ENCODE data around the gene PDC. TPM values are rescaled to one million over a fixed set of nuclear protein-coding genes. Genes with fewer than 3 reads are reported as not detected.
A peak's percentile ranks its signal among the peaks of the same experiment; 100 is the strongest.

PDC gene
- total RNA-seq, 1 donor: 0.27 TPM

DNA sequence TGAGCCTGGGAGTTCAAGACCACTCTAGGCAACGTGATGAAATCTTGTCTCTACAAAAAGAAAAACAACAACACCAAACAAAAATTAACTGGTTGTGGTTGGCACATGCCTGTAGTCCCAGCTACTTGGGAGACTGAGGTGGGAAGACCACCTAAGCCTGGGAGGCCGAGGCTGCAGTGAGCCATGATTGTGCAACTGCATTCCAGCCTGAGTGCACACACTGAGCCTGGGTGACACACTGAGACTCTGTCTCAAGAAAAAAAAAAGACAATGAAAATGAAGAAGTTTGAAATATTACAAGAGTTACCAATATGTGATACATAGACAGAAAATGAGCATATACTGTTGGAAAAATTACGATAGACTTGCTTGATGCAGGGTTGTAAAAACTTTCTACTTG, 31.9 kb downstream of the PDC start:
- no peak overlapping the region for H3K4me3 ChIP-seq (ENCODE audit: low read depth, low read length)
- no peak for DNase-seq (ENCODE audit: low read depth)
- TF ChIP-seq, protein P1, sequence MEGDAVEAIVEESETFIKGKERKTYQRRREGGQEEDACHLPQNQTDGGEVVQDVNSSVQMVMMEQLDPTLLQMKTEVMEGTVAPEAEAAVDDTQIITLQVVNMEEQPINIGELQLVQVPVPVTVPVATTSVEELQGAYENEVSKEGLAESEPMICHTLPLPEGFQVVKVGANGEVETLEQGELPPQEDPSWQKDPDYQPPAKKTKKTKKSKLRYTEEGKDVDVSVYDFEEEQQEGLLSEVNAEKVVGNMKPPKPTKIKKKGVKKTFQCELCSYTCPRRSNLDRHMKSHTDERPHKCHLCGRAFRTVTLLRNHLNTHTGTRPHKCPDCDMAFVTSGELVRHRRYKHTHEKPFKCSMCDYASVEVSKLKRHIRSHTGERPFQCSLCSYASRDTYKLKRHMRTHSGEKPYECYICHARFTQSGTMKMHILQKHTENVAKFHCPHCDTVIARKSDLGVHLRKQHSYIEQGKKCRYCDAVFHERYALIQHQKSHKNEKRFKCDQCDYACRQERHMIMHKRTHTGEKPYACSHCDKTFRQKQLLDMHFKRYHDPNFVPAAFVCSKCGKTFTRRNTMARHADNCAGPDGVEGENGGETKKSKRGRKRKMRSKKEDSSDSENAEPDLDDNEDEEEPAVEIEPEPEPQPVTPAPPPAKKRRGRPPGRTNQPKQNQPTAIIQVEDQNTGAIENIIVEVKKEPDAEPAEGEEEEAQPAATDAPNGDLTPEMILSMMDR (IDR thresholded peaks at IDR 0.05; ENCODE audit: insufficient read depth, low read length): no peak

- DNase-seq (ENCODE audit: low read depth): no peak
- TF ChIP-seq, protein P1 (IDR thresholded peaks at IDR 0.05; ENCODE audit: insufficient read depth, low read length): no peak
- no peak overlapping the region for H3K4me3 ChIP-seq (ENCODE audit: low read depth, low read length)
Observed at GRCh38 chr1:186426118-186426517, 34.8 kb downstream of the PDC start.

DNA sequence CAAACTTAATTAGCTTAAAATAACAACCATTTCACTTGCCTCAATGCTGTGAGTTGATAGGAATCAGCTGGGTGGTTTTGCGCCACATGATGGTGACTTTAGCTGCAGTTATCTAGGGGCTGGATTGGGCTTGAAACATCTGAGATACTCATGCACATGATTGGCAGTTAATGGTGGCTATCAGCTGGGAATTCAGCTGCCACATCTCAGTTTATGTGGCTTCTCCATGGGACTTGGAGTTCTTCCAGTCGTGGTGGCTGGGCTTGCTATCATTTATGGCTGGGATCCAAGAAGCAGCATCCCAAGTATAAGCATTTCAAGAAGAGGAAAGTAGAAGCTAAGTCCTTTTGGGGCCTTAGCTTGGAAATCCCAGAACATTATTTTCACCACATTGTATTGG, 36.4 kb downstream of the PDC start:
- DNase-seq (ENCODE audit: low read depth): no peak
- no peak overlapping the region for H3K4me3 ChIP-seq (ENCODE audit: low read depth, low read length)
- TF ChIP-seq, protein P1 (IDR thresholded peaks at IDR 0.05; ENCODE audit: insufficient read depth, low read length): no peak

- H3K4me3 ChIP-seq (ENCODE audit: low read depth, low read length): no peak overlapping the region
- TF ChIP-seq, protein P1 (IDR thresholded peaks at IDR 0.05; ENCODE audit: insufficient read depth, low read length): no peak
- no peak for DNase-seq (ENCODE audit: low read depth)
Observed at GRCh38 chr1:186421446-186421845, 39.5 kb downstream of the PDC start.

- no peak overlapping the region for H3K4me3 ChIP-seq (ENCODE audit: low read depth, low read length)
- TF ChIP-seq, protein P1 (IDR thresholded peaks at IDR 0.05; ENCODE audit: insufficient read depth, low read length): no peak
- peak; percentile 49 for DNase-seq (ENCODE audit: low read depth)
Observed at GRCh38 chr1:186420923-186421322, 40.0 kb downstream of the PDC start.

- no peak overlapping the region for H3K4me3 ChIP-seq (ENCODE audit: low read depth, low read length)
- TF ChIP-seq, protein P1 (IDR thresholded peaks at IDR 0.05; ENCODE audit: insufficient read depth, low read length): no peak
- DNase-seq (ENCODE audit: low read depth): peak; percentile 24
Observed at GRCh38 chr1:186420311-186420710, 40.6 kb downstream of the PDC start.

- no peak overlapping the region for H3K4me3 ChIP-seq (ENCODE audit: low read depth, low read length)
- DNase-seq (ENCODE audit: low read depth): no peak
- TF ChIP-seq, protein P1 (IDR thresholded peaks at IDR 0.05; ENCODE audit: insufficient read depth, low read length): no peak
Observed at GRCh38 chr1:186418503-186418902, 42.4 kb downstream of the PDC start.
